HG03432 (cell line): Measurements from ENCODE around the gene LIN28B.
"Not testable (repeated sequence)": the region's sequence is repeated elsewhere in the genome, so short reads cannot be mapped to it uniquely, and the experiment has no call there.

ENCODE experiments used
- ATAC-seq: cut with Tn5 transposase; IDR thresholded peaks from one replicate; pipeline ENCODE4 v1.9.1; 2021; ENCODE audit warnings: mild to moderate bottlenecking, moderate library complexity; ENCODE audit not compliant: unreplicated experiment

The LIN28B gene

GRCh38 chr6:105005451-105005850 lies 48.5 kb downstream of the LIN28B start:
- ATAC-seq: no peak

GRCh38 chr6:105013459-105013858 lies 56.6 kb downstream of the LIN28B start:
- ATAC-seq: not testable (repeated sequence)

DNA sequence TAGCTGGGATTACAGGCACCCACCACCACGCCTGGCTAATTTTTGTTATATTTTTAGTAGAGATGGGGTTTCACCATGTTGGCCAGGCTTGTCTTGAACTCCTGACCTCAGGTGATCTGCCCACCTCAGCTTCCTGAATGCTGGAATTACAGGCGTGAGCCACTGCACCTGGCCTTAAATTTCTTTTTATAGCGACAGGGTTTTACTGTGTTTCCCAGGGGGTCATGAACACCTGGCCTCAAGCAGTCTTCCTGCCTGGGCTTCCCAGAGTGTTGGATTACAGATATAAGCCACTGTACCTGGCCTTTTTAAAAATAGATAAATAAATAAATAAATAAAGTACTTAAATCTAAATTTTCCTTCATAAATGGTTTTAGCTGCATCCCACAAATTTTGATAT lies 57.5 kb downstream of the LIN28B start:
- ATAC-seq: no peak

DNA sequence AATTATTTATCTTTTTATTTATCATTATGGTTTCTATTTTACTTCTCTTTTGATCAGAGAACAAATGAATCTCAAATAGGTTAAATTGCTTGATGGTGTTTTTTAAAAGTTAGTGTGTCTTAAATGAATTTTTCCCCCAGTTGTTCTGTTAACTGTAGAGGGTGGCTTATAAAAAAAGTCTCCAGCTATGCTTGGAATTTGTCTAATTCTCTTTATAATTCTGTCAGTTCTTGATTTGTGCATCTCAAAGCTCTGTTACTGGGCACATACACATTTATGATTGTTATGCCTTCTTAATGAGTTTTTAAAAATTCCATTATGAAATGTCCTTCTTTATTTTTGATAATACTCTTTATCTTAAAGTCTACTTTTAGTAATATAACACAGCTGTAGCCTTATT lies 58.0 kb downstream of the LIN28B start:
- ATAC-seq: no peak

GRCh38 chr6:105015482-105015881 lies 58.6 kb downstream of the LIN28B start:
- ATAC-seq: no peak

DNA sequence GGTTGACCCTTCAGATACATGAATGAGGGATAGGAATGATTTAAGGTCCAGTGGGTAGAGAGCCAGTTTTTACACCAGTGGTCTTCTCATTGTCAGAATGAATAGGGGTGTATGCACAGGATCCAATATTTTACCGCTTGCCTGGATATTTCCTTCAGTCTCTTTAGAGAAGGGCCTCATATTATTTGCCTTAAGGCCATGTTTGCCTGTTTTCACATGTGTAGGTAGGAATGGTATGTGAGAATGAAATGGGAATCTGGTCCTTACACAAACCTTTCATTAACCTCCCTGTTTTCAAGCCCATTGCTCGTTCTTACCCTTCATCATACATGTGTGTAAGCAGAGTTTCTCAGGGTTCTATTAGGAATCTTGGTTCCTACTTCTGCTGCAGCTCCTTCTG lies 62.4 kb downstream of the LIN28B start:
- ATAC-seq: no peak

DNA sequence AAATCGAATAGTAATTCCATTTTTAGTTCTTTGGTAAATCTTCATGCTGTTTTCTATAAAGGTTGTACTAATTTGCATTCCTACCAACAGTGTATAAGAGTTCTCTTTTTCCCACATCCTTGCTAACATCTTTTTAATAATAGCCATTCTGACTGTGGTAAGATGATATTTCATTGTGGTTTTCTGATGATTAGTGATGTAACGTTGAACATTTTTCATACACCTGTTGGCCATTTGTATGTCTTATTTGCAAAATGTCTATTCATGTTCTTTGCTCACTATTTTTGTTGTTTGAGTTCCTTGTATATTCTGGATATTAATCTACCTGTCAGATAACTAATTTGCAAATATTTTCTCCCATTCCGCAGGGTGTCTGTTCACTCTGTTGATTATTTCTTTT lies 64.5 kb downstream of the LIN28B start:
- ATAC-seq: no peak

DNA sequence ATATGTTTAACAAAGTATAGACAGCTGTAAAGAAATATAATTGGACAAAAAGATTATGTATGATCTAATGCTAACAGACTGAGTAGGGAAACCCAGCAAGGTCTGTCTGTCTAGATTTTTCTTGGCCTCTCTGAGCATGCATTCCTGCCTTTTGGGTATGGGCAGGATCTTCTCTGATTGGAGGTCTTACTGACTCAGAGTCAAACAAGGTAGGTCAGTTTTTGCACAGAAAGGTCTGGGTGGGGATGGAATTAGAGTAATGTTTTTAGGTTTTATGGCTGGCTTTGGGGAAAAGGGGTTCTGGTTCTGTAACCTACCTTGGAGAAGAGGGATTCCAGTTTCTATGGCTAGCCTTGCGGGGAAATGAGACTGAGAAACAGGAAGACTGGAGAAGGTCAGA lies 65.5 kb downstream of the LIN28B start:
- ATAC-seq: no peak

GRCh38 chr6:105024803-105025202 lies 67.9 kb downstream of the LIN28B start:
- no peak for ATAC-seq

GRCh38 chr6:105028898-105029297 lies 72.0 kb downstream of the LIN28B start:
- no peak for ATAC-seq

DNA sequence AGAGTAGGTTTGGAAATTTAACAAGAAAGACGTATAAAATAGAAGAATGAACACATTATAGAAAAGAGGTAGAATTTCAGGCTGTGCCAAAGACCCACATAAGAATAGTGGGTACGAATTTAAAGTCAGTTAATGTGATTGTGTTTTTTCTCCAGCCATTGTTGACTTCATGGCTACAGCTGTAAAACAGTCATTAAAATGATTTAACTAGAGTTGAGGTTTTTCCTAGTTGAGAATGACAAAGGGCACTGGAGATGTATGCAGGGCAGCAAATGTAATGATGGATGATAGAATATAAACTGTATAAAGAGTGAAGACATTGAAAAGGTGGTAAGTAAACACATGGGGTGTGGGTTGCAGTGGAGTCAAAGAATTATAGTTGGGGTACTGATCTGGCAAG lies 72.7 kb downstream of the LIN28B start:
- no peak for ATAC-seq

DNA sequence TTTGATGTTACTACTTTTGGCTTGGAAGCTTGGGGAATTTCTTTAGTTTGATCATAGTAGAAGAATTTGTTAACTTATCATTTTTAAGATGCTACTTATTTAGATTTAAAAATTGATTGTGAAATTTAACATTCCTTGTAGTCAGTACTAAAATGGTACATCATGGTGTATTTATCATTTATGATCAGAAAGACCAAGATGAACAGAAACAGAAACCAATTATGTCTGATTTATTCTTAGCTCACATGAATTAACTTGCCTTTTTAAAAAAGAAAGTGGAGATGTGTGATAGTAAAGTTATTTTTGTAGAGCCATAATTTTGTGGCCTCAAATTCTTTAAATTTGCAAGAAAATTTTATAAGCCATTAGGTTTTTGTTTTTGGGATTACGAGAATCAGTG lies 77.6 kb downstream of the LIN28B start:
- no peak for ATAC-seq

- no peak for ATAC-seq
Observed at GRCh38 chr6:105035299-105035698, 78.4 kb downstream of the LIN28B start.

DNA sequence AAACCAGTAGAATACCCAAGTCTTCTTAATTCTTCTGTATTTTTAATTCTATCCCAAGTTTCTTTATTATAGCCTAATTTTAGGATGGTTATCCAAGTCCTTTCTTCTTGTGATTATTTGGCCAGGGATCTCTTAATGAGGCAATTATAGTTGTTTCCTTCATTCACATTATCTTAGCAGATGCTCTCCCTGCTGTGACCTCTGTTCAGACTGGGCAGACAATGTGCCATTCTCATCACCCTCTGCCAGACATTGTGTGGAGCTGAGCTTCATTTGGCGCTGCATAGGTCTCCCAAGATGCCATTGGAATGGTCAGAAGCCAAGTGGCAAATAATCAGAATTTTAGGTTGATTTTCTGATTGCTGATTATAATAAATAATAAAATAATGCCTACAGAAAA lies 79.4 kb downstream of the LIN28B start:
- no peak for ATAC-seq

- no peak for ATAC-seq
Observed at GRCh38 chr6:105038259-105038658, 81.4 kb downstream of the LIN28B start.

- ATAC-seq: no peak
Observed at GRCh38 chr6:105041880-105042279, 85.0 kb downstream of the LIN28B start.

DNA sequence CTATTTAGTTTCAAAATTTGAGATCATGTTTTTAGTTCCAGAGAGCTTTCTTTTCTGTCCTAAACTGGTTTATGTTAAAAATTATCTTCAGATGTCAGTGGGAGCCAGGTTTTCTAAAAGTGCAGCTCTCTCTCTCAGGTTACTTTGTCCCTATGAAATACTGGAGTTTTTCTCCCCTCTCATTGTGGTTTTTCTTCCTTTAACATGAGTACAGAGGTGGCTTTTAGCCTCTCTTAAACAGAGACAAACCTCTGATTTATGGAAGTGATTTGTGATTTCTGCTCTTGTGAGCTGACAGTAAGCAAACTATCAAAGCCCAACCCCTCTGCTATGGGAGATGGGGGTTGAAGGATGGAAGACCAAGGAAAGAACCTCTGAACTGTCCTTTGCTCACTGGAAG lies 85.7 kb downstream of the LIN28B start:
- no peak for ATAC-seq

DNA sequence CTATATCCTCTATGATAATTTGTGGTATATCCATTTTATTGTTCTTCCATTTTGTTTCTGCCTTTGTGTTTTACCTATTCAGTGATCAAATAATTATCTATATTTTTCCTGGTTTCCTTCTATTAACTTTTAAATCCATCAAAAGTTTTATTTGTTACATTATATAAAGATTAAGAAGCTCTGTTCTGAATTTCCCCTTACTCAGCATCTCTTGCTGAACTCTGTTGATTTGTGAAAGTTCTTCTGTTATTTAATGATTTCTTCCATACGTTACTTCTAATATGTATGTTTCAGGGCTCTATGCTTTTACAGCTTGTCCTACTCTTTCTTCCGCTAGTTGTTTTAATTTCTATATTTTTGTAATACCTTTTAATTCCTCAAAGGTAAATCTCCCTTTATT lies 87.1 kb downstream of the LIN28B start:
- ATAC-seq: no peak

GRCh38 chr6:105045526-105045925 lies 88.6 kb downstream of the LIN28B start:
- no peak for ATAC-seq

DNA sequence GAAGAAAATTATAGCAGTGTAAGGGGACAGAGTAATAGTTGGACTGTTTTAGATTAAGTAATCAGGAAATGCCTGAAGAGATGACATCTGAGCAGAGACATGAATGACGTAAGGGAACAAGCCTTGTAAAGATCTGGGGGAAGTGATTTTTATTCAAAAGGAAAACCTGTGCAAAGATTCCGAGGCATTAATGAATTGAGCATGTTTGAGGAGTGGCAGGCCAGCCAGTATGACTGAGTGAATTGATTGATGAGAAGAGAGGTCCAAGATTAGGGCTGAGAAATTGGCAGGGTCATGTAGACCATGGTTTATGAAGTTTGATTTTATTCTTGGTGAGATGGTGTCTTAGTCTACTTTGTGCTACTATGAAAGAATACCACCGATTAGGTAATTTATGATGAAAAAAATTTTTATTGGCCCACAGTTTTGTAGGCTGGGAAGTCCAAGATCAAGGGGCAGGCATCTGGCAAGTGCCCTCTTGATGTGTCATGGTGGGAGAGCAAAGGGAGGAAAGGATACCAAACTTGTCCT lies 95.1 kb downstream of the LIN28B start:
- no peak for ATAC-seq

DNA sequence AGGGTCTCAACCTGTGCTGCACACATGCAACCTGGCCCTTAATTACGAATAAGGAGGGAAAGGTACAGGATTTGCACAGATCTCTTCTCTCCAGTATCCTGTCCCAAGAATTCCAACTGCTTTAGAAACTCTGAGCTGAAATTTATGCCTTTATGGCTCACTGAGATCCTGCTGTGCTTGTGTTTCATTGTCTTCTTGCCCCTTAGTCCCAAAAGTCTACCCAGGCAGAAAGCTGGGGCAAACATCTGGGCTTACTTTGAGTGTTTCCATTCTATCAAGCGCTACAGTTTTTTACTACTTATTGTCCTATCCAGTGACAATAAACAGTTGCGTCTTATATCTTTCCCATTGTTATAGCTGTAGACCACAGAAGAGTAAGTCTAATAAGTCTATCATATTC lies 99.7 kb downstream of the LIN28B start:
- ATAC-seq: no peak

DNA sequence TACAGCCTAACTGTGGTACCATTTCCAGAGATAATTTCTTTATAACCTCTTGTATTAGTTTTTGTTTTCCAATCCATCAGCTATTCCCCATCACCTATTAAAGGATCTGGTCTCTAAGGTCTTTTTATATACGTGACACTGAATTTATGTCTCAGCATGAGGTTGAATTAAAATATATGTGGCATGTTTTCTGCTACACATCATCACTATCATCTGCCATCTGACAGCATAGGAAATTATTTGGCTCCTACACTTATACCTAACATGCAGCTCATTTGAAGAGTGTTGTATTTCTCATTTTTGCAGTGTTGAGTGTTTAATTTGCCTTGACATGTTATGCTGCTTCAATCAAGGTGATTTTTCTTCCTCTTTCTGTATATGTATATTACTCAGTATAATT lies 100.3 kb downstream of the LIN28B start:
- ATAC-seq: no peak

- ATAC-seq: no peak
Observed at GRCh38 chr6:105058316-105058715, 101.4 kb downstream of the LIN28B start.

- ATAC-seq: no peak
Observed at GRCh38 chr6:105058846-105059245, 101.9 kb downstream of the LIN28B start.
